Measurements from ENCODE around the gene MYF6.

MYF6 gene

DNA sequence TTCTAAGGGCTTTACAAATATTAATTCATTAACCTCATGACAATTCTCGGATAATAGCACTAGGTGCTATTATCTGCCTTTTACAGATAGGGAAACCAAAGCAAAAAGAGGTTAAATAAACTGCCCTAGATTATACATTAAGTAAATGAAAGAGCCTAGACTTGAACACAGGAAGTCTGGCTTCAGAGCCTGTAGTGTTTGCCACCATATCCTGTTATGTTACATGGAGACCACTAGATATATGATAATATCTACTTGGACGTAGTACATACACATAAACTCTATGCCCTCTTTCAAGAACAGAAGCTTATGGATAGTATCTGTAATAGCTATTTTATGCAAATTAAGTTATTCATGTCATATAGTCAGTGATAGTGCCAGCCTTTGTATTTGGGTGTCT, 16.9 kb upstream of the MYF6 start:
- no peak overlapping the region for H3K4me3 ChIP-seq (ENCODE audit: low read depth, low read length)
- DNase-seq (ENCODE audit: low read depth): no peak
- no peak for TF ChIP-seq MYC (IDR thresholded peaks at IDR 0.05; ENCODE audit: low read depth, low read length)
- TF ChIP-seq, protein P1, sequence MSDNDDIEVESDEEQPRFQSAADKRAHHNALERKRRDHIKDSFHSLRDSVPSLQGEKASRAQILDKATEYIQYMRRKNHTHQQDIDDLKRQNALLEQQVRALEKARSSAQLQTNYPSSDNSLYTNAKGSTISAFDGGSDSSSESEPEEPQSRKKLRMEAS (IDR thresholded peaks at IDR 0.05; ENCODE audit: low read depth, low read length): no peak
- TF ChIP-seq, protein P2, sequence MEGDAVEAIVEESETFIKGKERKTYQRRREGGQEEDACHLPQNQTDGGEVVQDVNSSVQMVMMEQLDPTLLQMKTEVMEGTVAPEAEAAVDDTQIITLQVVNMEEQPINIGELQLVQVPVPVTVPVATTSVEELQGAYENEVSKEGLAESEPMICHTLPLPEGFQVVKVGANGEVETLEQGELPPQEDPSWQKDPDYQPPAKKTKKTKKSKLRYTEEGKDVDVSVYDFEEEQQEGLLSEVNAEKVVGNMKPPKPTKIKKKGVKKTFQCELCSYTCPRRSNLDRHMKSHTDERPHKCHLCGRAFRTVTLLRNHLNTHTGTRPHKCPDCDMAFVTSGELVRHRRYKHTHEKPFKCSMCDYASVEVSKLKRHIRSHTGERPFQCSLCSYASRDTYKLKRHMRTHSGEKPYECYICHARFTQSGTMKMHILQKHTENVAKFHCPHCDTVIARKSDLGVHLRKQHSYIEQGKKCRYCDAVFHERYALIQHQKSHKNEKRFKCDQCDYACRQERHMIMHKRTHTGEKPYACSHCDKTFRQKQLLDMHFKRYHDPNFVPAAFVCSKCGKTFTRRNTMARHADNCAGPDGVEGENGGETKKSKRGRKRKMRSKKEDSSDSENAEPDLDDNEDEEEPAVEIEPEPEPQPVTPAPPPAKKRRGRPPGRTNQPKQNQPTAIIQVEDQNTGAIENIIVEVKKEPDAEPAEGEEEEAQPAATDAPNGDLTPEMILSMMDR (IDR thresholded peaks at IDR 0.05; ENCODE audit: low read depth, low read length): no peak
- no peak for TF ChIP-seq POLR2A (IDR thresholded peaks at IDR 0.05; ENCODE audit: extremely low read depth, insufficient read length)

DNA sequence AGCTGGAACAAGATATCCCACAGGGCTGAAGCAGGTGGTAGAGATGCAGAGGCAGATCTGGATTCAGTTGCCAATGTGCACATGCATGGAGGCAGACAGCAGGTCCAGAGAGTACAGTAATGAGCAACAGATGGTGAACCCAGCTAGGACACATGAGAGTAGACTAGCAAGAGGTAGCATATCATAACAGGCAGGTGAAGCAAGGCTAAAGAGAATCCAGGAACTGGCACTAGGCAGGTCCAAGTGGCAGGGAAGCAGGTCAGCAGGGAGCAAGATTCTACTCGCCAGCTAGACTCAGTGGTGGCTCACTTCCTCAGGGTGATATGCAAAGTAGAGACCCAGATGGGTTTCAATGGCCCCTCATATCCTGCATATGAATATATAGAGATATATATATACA, 15.3 kb upstream of the MYF6 start:
- TF ChIP-seq, protein P1 (IDR thresholded peaks at IDR 0.05; ENCODE audit: low read depth, low read length): no peak
- TF ChIP-seq, protein P2 (IDR thresholded peaks at IDR 0.05; ENCODE audit: low read depth, low read length): no peak
- TF ChIP-seq MYC (IDR thresholded peaks at IDR 0.05; ENCODE audit: low read depth, low read length): no peak
- TF ChIP-seq POLR2A (IDR thresholded peaks at IDR 0.05; ENCODE audit: extremely low read depth, insufficient read length): no peak
- H3K4me3 ChIP-seq (ENCODE audit: low read depth, low read length): no peak overlapping the region
- DNase-seq (ENCODE audit: low read depth): no peak

DNA sequence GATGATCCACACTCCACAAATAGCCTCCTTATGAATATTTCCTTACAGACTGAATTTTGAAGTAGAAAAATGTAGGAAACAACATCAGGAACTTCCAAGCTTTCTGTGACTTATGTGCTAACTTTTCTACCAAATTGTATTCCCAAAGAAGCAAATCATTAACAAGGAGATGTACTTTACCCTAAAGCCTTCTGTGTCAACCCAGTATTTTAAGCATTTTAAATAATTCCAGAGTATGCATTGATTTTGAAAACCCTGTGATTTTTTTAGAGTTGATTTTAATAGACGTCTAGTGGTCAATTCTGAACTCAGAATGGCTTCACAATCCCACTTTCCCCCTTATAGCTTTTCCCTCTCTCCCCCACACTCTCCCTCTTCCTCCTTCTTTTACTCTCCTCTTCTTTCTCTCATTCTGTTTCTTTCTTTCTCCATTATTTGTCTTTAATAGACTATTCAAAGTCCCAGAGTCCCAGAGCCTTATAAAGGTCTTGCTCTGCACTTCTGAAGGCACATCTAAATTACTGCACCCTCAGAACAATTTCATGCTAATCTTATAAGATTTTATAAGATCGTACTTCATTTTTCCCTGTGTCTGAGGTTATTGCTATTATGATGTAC, 10.1 kb upstream of the MYF6 start:
- TF ChIP-seq, protein P1 (IDR thresholded peaks at IDR 0.05; ENCODE audit: low read depth, low read length): no peak
- TF ChIP-seq, protein P2 (IDR thresholded peaks at IDR 0.05; ENCODE audit: low read depth, low read length): no peak
- no peak for TF ChIP-seq MYC (IDR thresholded peaks at IDR 0.05; ENCODE audit: low read depth, low read length)
- no peak for TF ChIP-seq POLR2A (IDR thresholded peaks at IDR 0.05; ENCODE audit: extremely low read depth, insufficient read length)
- H3K4me3 ChIP-seq (ENCODE audit: low read depth, low read length): no peak overlapping the region
- DNase-seq (ENCODE audit: low read depth): no peak

DNA sequence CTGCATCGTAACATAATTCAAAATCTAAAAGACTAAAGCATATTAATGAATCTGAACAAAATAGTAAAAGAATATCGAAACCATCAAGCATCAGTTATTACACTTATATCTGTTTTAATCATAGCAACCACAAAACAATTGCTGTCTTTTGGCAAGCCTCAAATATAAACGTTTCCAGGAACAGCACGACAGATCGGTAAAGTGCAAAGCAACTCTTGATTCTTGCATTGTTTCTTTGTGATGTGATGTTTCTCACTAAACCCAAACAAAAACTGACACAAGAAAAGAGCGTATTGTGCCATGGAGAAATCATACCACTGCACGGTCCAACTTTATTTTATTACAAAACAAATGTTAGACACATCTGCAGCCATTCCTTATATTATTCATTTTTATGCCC, 9.2 kb upstream of the MYF6 start:
- DNase-seq (ENCODE audit: low read depth): no peak
- H3K4me3 ChIP-seq (ENCODE audit: low read depth, low read length): no peak overlapping the region
- TF ChIP-seq POLR2A (IDR thresholded peaks at IDR 0.05; ENCODE audit: extremely low read depth, insufficient read length): no peak
- TF ChIP-seq, protein P1 (IDR thresholded peaks at IDR 0.05; ENCODE audit: low read depth, low read length): no peak
- TF ChIP-seq, protein P2 (IDR thresholded peaks at IDR 0.05; ENCODE audit: low read depth, low read length): no peak
- no peak for TF ChIP-seq MYC (IDR thresholded peaks at IDR 0.05; ENCODE audit: low read depth, low read length)

DNA sequence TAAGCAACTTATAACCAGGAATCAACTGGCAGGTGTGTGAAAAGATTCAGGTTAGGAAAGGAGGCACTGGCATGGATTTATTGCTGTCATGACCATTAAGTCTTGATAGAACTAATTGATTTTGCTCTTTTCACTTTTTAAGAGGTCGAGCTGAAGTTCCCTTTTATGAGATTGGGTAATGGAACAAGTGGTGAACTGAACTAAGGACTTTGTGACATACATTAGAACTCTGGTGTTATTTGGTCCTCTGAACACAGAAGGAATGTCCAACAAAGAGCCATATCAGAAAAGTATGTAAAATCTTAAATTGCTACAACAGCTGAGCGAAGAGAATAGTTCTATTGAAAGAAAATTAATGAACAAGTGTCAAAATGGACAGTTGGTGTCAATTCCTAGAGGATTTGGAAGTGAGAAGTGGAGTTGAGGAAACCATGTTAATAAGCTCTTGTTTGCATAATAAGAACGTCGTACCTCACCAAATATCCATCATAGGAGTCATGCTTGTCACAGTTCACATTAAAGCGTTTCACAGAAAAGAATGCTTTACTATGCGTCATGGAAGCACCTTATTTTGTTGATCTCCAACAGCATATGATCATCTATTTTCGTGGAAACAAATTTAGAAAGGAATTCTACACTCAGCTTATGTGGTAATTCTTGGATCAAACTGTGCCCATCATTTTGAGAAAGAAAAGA, 8.4 kb upstream of the MYF6 start:
- TF ChIP-seq, protein P2 (IDR thresholded peaks at IDR 0.05; ENCODE audit: low read depth, low read length): no peak
- no peak for TF ChIP-seq MYC (IDR thresholded peaks at IDR 0.05; ENCODE audit: low read depth, low read length)
- no peak for DNase-seq (ENCODE audit: low read depth)
- no peak overlapping the region for H3K4me3 ChIP-seq (ENCODE audit: low read depth, low read length)

Measured in NB4 (cell line).